NOMO-1 treated with dmso at 0.1 percent for 144 hours (cell line): ENCODE results near the gene AUTS2.
"Not testable (repeated sequence)": the region's sequence is repeated elsewhere in the genome, so short reads cannot be mapped to it uniquely, and the experiment has no call there.

Experiments
- DNase-seq: peaks from one replicate; lab custom pipeline; 2025; ENCODE audit not compliant: unreplicated experiment; lab: John Stamatoyannopoulos, UW

The AUTS2 gene

DNA sequence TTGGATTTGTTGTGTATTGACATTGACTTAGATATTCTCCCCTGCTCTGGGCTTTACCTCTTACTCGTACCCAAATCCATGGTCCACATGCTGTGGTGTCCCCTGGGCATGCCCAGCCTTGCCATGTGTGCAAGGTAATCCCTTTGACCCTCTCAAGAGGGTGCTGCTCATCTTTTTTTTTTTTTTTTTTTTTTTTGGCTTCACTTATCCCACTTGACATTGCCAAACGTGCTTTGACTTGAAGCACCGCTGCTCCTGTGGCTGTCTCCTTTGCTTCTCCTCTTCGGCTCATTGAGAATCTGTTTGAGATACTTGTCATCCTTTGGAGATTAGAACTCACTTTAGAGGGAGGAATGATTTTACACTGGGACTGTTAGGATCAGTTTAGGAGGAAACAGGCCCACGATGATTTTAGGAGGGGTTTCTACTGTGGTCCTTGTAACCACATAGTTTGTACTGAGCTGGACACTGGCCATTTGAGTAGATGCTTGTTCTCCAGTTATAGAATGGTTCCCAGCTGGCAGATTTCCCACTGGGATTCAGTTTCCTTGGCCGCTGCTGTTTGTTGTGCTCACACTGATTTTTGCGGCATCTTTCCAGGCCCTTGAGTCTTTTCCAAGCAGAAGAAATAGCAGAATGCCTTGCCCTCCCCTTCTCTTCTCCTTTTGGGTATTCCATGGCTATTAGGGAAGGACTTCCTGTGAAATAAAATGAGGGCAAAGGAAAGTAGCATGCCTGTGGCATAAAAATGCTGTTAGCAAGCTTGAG lies 184.8 kb downstream of the AUTS2 start:
- DNase-seq, result no peak

GRCh38 chr7:69786130-69786529 lies 187.9 kb downstream of the AUTS2 start:
- DNase-seq, result not testable (repeated sequence)

DNA sequence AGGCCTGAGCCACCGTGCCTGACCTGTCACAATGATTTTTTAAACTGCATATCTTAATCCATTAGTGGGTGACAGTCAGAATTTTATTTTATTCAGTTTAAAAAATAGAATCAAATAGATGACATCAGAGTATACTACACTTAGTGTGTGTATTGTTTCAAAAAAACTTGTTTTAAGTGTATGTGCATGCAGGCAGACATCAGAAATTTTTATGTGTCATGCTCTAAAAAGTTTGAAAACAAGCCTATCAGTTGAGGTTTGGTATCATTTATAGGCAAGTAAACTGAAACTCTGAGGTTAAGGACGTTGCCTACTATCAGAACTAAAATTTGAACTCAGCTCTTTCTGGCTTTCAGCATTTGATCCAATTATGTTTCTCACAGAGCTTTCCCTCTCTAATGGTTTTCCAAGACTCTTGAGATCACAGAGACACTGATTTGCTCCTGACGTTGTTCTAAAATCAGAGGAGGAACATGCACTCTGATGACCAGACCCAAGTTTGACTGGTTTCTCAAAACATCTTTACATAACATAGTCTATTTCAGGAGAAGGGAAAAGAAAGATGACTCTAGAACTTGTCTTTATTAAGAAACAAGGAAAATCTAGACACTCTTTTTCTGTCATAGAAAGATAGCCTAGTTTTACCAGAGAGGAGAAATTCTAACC lies 188.6 kb downstream of the AUTS2 start:
- no peak for DNase-seq

DNA sequence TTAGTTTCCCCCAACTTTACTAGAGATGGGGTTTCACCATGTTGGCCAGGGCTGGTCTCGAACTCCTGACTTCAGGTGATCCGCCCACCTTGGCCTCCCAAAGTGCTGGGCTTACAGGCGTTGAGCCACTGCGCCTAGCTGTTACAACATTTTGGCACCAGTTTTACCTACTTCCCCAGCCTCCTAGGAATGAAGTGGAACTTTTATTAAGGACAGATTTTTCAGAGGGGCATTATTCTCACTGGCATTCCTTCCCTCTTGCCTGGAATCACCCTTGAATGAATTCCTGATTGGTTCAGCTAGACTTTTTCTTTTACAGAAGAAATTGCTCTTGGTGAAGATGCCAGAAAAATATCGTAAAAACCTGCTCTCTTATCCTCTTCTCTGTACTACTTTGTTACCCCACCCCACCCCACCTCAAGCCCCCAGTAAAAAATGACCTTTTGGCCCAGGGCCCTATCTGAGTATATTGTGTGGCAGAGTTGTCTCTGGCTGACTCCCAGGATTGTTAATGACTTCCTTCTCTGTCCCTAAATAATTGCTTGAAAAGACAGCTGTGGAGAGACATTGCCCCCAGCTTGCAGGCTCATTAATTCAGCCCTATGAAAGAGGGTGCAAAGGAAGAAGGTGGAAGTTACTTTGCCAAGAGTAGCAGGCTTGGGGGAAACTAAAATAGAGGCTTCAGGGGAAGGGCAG lies 189.6 kb downstream of the AUTS2 start:
- DNase-seq, result no peak

- DNase-seq, result no peak
Observed at GRCh38 chr7:69789563-69789962, 191.3 kb downstream of the AUTS2 start.

- DNase-seq, result no peak
Observed at GRCh38 chr7:69790977-69791724, 192.9 kb downstream of the AUTS2 start.

- DNase-seq, result no peak
Observed at GRCh38 chr7:69791739-69792138, 193.5 kb downstream of the AUTS2 start.

DNA sequence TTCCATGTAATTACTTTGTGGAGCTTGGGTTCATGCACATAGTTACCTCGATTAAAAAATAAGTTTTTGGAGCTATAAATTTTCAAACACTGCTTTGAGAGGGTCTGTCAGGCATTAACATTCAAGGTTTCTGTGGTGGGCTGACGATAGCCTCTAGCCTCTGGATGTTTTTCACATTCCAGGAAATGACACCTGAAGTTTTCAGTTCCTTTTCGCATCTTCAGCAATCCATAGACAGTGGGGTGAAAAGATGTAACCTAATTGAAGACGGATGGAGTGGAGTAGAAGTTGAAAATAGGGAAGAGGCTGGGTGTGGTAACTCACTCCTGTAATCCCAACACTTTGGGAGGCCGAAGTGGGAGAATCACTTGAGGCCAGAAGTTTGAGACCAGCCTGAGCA lies 197.7 kb downstream of the AUTS2 start:
- no peak for DNase-seq

- DNase-seq, result no peak
Observed at GRCh38 chr7:69796416-69796815, 198.1 kb downstream of the AUTS2 start.

GRCh38 chr7:69799048-69799697 lies 200.9 kb downstream of the AUTS2 start:
- no peak for DNase-seq

GRCh38 chr7:69799990-69800389 lies 201.7 kb downstream of the AUTS2 start:
- DNase-seq, result no peak

DNA sequence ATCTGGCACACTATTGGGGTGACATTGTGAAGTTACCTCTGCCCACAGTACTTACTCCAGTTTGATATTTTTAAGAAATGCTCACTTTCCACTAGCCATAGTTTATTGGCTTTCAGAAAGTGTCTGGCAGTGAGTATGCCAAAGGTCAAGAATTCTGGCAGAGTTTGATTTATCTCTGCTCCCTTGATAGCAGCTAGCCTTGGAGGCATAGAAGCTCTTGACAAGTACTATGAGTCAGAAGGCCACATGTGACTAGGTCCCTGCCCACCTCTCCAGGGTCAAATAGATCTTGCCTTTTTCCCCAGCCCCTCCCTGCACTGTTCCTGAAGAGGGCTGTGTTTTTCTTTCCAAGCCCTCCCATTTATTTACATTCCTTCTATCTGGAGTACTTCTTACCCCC lies 202.2 kb downstream of the AUTS2 start:
- no peak for DNase-seq

DNA sequence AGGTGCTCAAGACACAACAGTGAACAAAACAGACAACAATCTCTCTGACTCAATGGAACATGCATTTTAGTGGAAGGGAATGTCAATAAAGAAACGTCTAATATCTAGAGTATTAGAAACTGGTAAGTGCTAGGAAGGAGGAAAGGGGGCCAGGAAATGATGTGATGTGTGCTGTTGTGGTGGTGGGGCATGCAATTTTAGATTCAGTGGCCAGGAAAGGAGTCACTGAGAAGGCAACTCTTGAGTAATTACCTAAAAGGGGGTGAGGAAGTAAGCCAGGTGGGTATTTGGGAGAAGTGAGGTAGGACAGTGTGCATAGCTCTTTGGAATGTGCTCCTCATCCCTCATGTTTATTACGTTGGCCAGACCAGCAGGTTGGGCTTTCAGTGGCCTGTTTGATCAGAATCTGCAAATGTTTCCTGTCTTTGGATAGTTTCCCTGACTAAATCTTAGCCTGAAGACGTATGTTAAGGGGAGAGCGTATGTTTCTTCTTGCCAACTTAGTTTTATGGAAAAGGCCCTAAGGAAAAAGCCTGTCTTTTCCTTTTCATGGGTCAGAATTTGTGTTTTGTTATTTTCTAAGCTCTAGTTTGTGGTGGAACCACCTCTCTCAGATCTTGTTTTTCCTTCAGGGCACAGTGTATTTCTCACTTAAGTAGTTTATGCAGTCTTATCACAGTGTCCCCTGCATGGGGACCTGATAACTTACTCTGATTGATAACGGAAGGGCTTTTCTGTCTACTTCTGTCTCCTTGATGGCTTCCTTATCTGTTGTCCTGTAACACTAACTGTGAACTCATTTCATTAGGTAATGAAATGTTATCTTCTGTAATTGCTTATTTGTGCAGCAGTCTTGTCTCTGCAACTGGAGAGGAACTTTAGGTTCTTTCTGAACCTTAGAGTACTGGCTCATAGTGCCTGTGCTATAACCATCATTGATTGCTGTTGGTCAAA lies 203.7 kb downstream of the AUTS2 start:
- DNase-seq, result no peak

DNA sequence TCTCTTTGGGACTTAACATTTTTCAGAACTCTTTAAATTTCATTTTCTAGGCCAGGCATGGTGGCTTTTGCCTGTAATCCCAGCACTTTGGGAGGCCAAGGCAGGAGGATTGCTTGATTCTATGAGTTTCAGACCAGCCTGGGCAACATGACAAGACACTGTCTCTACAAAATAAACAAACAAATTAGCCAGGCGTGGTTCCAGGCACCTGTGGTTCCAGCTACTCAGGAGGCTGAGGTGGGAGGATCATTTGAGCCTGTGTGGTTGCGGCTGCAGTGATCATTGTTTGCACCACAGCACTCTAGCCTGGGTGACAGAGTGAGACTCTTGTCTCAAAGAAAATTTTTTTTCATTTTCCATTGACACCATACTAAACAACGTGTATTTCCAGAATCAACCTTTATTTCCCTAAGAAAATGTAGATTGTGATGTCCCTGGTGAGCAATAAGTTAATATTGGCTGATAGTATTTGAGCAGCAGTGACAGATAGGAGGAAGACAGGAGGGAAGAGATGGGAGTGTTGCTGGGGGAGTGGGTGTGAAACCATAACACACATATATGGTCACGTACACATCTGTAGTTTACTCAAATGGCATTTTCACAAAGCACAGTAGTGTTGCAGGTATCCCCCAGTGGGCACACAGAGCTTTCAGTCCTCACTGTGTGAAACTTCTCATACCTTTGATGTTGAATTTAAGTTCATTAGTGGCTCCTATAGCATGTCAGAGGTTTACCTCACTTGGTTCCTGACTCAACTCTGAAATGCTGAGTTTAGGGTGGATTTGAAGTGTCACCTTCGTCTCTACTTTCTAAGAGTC lies 205.6 kb downstream of the AUTS2 start:
- no peak for DNase-seq

- no peak for DNase-seq
Observed at GRCh38 chr7:69804962-69805361, 206.7 kb downstream of the AUTS2 start.

GRCh38 chr7:69808391-69808790 lies 210.1 kb downstream of the AUTS2 start:
- DNase-seq, result no peak

- DNase-seq, result no peak
Observed at GRCh38 chr7:69811476-69812308, 213.4 kb downstream of the AUTS2 start.

DNA sequence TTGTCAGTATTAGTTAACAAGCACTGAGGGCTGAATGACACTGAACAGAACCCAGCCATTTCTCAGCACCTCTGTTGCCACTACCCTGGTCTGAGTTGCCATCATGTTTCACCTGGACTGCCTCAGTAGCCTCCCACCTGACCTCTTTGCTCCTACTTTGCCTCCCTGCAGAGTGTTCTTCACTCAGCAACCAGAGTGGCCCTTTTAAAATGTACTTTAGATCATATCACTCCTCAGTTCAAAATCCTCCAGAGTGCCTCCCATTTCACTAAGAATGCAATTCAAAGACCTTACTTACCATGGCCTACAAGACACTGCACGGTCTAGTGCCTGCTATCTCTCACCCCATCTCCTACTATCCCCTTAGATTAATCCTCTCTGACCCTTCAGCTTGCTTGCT lies 214.5 kb downstream of the AUTS2 start:
- no peak for DNase-seq
